GM11168 (cell line): ENCODE measurements around the gene PRCD.
"Not testable (repeated sequence)": the region's sequence is repeated elsewhere in the genome, so short reads cannot be mapped to it uniquely, and the experiment has no call there.

Experiments
- in situ Hi-C: fragments of 300-500 bp; cut with MboI; formaldehyde crosslinking; loops from one replicate; pipeline ENCODE4 v1.12.0; 2022; ENCODE audit warnings: low sequenced_read_pairs; ENCODE audit not compliant: unreplicated experiment

PRCD gene

DNA sequence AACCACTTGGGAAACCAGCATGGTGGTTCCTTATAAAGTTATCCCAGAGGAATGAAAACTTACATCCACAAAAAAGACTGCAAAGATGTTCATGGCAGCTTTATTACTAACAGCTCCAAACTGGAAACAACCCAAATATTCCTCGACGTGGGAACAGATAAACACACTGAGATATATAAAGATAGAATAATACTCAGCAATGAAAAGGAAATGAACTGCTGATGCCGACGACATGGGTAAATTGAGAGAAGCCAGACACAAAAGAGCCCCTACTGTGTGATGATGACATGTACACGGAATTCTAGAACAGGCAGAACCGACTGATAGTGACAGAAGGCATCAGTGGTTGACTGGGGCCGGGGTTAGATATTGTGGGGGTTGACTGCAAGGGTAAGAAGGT, 9.7 kb downstream of the PRCD start:
- in situ Hi-C loops, result no loop called here

DNA sequence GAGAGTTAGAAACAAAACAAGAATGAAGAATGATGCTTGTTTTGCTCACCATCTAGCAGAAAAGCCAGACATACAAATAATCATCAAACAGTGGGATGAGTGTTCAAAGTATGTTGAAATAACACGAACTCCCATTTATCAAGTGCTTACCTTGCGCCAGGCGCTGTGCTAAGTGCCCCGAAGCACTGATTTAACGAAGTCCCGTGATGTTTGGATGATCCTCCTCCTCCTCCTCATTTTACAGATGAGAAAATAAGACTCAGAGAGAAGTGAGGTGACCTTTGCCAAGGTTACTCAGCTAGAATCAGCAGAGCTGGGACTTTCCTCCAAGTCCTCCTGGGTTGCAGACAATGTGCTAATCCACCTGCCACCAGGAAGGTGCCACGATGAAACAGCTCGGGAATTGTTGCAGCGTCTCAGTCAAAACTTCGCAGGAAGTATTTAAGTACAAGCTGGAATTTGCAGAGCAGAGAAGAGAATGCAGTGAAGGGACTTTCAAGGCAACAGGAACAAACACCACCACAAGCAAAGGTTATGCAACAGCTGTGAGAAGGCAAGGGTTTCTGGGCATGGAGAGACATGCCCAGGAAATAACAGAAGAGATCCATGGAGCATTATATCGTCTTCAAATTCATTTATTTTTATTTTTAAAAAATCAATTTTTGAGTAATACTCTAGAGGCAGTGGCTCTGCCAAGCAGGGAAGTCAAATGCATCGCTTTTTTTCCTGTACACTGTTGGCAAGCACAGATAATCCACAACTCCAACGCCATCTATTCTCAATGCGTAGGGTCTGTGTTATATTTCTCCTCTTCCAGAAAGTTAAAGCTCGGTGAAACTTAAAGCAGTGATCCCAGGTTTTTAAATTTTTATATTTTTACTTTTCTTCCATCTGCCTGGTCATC, 11.1 kb downstream of the PRCD start:
- in situ Hi-C loops, result no loop called here

DNA sequence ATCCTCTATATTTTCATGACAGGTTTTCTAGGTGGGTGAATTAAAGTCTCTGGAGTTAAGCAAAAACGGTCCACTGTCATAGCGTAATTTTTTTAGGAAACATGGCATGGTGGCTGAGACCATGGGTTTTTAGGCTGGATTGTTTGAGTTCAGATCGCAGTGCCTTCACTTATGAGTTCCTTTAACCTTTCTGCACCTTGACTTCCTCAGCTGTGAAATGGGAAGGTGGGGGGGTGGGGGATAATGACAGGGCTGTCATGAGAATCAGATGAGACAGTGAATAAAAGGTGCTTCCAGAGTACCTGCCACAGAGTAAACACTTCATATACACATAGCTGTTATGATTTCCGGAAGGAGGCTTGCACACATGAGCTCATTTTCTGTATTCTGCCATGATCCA, 11.8 kb downstream of the PRCD start:
- in situ Hi-C loops, result no loop called here

DNA sequence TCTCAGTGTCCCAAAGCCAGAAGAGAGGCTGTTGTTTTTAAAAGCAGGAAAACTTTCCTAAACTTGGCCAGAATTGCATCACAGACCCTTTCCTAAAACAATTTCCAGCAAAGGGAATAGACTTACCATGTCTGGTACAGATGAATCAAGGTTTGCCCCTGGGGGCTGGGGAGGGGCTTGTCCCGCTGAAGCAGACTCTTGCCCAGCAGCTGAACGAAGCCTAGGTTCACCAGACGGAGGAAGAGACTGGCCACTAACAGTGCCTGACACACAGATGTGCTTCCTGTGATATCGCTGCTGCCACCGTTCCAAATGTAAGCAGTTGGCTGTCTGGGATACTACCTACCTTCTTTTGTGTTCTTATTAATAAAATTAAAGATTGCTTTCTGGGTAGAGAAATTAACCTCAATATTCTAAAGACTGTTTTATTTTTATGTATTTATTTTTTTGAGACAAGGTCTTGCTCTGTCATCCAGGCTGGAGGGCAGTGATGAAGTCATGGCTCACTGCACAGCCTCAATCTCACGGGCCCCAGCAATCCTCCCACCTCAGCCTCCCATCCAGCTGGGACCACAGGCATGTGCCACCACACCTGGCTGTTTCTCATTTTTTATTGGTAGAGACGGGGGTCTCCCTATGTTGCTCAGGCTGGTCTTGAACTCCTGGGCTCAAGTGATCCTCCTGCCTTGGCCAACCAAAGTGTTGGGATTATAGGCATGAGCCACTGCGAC, 13.5 kb downstream of the PRCD start:
- in situ Hi-C loops, result no loop called here

DNA sequence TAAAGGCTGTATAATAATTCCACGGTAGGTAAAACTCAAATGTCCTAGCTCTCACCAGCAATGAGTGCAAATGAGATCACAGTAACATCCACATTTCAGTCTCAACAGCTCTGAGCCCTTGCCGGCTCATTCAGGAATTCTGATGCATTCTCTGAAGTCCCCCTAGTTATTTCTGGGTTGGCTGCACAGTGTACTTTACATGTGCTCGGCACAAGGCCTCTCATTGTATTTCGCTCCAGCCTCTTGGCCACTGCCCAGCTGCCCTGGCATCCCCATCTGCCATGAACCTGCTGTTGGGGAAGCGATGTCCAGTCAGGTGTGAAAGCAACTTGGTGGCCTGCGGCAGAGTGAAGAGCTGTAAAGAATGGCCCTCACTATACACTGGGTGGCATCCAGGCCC, 14.3 kb downstream of the PRCD start:
- in situ Hi-C loops, result no loop called here

DNA sequence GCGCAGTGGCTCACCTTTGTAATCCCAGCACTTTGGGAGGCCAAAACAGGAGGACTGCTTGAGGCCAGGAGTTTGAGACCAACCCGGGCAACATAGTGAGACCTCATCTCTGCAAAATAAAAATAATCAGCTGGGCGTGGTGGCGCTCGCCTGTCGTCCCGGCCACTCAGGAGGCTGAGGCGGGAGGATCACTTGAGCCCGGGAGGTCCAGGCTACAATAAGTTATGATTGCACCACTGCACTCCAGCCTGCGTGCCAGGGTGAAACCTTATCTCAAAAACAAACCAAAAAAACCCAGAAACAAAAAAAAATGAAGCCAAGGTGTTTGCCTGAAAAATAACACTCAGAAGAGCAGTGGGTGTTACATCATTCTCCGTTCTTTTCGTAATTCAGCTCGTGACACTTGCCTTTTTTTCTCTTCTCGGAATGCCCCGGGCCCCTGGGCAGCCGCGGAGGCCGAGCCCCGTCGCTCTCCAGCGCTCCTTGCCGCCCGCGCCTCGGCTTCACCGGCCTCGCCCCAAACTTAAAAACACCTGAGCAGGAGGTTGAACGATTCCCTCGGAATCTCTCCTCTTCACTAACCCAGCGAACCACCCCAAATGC, 17.0 kb downstream of the PRCD start:
- in situ Hi-C loops, result no loop called here

DNA sequence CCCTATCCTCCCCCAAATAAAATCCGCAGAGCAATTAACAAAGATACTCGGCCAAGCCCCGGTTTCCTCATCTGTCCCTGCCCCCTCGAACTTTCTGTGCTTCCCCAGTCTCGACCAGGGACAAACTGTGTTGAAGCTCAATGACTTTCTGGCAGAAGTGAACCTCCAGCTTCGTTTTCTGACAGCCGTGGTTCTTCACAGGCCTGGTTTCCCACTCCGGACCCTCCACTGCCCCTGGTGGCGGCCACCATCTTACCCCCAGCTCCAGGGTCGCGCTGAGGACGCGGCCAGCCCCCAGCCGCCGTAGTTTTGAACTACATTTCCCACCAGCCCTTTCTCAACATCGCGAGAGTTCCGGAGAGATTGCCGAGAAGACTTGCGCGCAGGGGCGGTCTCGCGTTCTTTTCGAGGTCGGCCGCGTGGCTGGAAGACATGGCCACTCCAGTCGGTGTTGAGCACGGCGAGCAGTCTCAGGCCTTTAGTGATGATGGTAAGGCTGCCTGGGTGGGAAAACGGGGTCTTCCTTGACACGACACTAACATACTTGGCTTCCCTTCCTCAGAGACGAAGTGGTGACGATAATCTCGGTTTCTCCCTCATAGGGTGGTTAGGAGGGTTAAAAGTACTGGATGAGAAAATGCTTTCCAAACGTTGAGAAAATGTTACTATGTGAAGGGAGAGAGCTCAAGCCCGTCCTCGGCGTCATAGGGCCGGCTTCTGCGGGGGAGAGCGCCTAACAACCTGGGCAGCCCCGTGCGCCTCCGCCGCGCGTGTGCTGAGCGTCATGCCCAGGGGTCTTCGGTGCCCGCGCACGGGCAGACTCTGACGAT, 17.7 kb downstream of the PRCD start:
- in situ Hi-C loops, result no loop called here

DNA sequence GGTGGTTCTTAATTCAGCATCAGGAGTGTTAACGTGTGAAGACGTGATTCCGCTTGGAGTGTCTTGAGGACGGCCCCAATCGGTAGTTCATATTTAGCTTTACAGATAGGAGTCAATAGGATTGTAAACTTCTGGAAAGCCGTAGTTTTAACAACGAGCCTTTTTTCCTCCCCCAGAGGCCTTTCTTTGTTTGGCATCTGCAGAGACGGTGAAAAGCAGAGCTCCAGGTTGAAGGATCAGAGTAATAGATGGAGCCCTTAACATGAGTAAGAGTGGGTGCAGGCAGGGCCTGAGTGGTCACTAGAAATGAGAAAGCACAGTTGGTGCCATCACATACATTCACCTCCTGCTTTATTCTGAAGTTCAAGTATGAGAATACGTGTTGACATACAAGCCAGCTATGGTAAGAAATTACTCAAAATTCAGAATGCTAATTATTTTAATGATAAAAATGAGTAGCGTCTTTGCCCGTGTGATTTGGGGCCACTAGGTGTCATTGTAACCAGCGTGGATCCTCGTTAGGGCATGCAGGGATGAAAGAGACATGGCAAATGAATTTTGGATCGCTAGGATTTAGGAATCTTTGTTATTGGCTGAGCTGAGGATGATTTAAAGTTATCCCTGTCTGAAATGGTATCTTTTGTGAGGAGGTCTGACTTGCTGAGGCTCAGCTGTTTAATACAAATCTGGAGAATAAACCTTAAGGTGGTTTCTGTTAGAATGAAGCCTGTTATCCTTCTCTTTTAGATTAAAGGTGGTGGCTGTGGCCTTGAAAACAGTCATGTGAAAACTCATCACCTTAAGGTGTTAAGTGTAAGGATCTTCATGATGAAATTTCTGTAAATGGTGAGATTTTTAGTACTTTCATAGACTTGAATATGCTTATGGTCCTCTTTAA, 18.6 kb downstream of the PRCD start:
- in situ Hi-C loops, result no loop called here

DNA sequence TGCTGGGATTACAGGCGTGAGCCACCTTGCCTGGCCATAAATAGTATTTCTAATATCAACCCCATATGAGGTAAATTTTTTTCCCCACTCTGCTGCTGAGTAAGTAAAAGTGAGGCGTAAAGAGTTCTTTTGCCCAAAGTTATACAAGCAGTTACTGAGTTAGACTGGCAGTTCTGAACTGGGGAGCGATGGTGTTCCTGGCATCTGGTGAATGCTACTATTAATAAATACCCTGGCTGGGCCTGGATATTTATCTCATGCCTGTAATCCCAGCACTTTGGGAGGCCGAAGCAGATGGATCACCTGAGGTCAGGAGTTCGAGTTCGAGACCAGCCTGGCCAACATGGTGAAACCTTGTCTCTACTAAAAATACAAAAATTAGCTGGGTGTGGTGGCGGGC, 19.6 kb downstream of the PRCD start:
- in situ Hi-C loops, result not testable (repeated sequence)

DNA sequence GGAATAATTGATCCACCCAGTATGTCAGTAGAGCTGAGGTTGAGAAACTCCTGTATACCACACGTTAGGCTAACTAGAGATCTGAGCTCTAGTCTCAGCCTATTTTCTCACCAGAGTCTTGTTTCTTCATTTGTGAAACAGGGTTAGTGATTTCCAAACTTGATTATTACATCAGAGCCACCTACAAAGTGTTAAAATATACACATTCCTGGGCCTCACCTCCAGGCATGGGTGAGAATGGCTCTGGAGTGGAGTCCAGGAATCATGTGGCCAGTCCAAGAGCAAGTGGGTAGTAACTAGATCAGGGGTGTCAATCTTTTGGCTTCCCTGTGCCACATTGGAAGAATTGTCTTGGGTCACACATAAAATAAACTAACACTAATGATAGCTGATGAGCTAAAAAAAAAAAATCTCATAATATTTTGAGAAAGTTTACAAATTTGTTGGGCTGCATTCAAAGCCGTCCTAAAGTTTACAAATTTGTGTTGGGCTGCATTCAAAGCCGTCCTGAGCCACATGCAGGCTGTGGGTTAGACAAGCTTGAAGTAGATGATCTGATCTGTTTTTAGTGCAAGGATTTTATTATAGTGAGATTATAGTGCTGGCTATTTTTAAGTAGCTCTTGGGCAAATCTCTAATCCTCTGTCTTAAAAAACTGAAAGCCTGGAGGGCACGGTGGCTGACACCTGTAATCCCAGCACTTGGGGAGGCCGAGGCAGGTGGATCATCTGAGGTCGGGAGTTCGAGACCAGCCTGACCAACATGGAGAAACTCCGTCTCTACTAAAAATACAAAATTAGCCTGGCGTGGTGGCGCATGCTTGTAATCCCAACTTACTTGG, 20.4 kb downstream of the PRCD start:
- in situ Hi-C loops, result no loop called here

DNA sequence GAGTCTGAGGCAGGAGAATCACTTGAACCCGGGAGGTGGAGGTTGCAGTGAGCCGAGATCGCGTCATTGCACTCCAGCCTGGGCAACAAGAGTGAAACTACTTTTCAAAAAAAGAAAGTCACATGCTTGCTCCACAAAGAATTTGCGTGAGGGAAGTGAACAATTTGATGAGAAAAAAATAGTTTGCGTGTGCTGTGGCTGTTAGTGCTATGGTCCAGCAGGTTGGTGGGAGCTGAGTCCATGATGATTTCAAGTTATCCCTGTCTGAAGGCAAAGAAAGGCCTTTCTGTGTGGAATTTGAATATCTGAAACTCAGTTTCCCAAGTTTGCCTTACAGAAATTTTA, 21.0 kb downstream of the PRCD start:
- in situ Hi-C loops, result no loop called here

DNA sequence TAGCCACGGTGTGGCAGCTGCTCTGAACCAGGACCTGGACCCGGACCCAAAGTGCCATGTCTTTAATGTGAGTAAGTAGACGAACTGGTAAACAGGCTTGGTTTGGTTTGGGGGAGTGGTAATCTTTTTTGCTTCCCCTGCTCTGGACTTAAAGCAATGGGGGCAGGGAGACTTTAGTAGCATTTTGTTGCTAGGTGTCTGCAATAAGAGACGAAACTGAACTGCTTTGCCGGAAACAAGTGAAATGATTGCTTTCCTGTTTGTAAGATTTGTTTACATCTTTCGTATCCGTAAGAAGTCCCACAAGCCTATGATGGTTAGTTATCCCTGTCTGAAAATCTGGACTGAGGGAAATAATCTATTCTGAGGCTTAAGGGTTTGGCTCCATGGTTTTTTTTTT, 21.5 kb downstream of the PRCD start:
- in situ Hi-C loops, result no loop called here

DNA sequence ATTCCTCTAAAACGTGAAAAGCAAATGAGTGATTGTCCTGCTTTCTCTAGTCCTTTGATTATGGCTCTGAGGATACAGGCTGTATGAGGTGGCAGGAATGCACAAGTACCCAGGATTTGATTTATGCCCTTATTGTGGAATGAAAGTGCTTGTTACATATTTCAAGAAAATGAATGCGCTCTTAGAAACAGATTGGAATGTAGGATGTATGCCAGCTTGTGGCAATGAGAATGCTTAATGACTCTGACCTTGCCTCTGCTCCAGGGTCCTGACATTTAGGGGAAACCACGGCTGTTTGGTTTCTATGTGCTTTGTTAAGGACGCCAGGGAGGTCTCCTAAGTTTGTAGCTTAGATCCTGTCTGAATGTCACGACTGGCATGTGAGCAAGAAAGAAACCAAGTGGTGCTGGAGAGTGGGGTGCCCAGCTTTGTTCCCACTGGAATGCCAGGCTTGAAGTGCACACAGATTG, 22.0 kb downstream of the PRCD start:
- in situ Hi-C loops, result no loop called here

DNA sequence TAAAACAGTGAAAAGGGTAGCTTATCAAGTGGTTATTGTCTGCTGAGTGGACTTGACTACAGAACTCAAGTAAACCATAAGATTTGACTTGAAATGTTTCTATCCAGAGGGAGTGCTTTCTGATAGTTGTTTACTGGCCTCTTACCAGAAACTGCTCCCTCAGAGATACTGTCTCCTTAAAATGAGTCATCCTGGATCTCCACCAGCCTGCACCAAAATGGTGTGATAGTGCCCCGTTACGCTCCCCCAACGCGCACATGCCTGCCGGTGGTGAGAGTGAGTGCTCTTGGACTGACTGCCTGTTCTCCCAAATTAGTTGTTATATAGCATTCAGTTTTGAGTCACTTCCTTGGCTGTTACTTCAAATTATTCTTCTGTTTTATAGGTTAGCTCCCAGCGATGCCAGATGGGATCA, 22.9 kb downstream of the PRCD start:
- in situ Hi-C loops, result no loop called here

DNA sequence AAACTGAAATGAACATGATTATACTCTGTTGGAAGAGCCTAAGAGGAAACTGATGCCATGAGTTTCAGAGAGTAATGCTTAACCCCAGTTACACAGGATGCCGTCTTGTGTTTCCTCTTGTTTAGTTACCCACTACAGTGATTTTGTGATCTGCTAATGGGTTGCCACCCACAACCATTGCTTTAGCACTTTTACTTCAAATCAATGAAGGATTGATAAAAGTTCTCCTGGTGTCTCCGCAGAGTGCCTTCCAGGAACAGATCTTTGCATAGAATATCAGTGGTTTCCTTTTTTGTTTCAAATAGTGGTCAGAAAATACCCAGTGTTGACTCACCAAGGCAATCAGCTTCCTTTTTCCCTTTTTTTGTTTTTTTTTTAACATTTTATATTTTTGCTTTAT, 23.5 kb downstream of the PRCD start:
- in situ Hi-C loops, result not testable (repeated sequence)

DNA sequence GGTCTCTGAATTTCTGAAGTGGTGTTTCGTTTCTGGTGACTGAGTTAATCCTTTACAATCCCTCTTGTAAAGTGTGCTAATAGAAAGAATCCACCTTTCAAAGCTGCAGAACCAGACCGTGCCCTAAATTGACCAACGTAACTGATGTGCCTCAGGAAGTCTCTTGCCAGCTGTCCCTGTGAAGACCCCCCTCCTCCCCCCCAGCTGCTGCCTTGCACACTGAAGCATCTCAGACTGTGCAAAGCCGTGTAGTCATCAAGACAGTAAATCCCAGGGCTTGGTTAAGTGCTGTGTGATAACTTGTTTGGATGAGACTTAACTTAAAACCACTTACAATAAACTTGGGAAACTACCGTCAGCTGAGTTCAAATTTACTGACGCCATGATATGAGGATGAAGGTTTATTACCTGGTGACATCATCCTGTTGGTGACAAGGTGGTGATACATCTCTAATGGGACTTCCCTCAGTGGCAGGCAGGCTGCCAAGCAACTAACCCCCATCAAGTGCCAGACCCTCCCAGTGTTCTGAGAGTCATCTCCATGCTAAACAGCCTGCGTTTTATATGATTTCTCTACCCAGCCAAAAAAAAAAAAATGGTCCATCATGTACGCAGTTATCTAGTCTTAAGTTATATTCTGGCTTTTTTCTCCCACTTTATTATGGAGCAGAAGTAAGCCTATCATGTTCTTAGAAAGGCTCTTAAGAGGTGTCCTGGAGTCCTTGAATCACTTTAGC, 25.3 kb downstream of the PRCD start:
- in situ Hi-C loops, result not testable (repeated sequence)

DNA sequence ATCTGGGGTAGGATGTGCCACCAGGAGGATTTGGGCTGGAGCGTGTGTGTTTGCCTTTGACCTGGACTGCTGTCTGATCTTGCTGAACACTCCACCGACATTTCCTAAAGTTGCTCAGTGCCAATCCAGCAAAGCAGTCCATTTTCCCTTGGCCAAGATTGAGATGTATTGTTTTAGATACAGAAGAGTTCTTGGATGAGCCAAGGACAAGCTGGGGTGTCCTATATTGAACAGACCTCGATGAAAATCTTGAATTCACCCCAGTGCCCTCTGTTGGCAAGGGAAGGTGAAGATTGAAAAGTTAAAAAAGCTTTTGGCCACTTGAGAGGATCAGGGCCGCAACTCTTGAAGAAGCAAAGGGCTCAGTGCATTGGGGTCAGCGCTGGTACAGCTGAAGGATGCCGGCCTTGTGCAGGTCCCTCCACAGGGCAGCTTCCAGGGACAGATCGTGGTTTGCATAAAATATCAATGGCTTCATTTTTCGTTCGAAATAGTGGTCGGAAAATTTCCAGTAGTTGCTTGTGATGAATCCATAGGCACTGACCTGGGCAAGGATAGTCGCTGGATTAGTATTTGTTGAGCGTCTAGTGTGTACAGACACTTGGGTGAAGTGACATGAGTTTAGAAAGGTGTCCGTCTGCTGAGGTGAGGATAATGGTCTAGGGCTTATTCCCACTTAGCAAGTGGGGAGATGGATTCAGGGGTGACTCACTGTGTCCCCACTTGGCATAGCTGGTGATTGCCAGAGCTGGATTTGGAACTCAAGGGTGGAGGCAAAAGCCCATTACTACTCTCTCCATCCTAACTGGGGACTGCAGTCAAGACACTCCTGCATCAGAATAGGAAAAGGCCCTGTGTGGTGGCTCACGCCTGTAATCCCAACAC, 26.1 kb downstream of the PRCD start:
- in situ Hi-C loops, result no loop called here
